HG02870 (cell line): ENCODE data around the gene AUH.

Source experiments
- ATAC-seq: cut with Tn5 transposase; IDR thresholded peaks from one replicate; pipeline ENCODE4 v1.9.1; 2021; ENCODE audit warnings: mild to moderate bottlenecking, moderate library complexity; ENCODE audit not compliant: unreplicated experiment

The AUH gene

GRCh38 chr9:91256235-91256634 is 105.5 kb downstream of the AUH start:
- ATAC-seq, result no peak

GRCh38 chr9:91255327-91255726 is 106.4 kb downstream of the AUH start:
- ATAC-seq, result no peak

GRCh38 chr9:91253488-91253887 is 108.2 kb downstream of the AUH start:
- no peak for ATAC-seq

- ATAC-seq, result no peak
These were observed 113.0 kb downstream of the AUH start for GRCh38 chr9:91248707-91249106.

- ATAC-seq, result no peak
These were observed 114.4 kb downstream of the AUH start for GRCh38 chr9:91247278-91247677.

GRCh38 chr9:91246846-91247245 is 114.9 kb downstream of the AUH start:
- ATAC-seq, result no peak

- ATAC-seq, result no peak
These were observed 116.0 kb downstream of the AUH start for GRCh38 chr9:91245431-91246313.

GRCh38 chr9:91243029-91243428 is 118.7 kb downstream of the AUH start:
- ATAC-seq, result no peak

GRCh38 chr9:91241909-91242308 is 119.8 kb downstream of the AUH start:
- ATAC-seq, result no peak

GRCh38 chr9:91240596-91241165 is 121.0 kb downstream of the AUH start:
- no peak for ATAC-seq

- ATAC-seq, result no peak
These were observed 122.2 kb downstream of the AUH start for GRCh38 chr9:91239367-91240111.

- no peak for ATAC-seq
These were observed 127.2 kb downstream of the AUH start for GRCh38 chr9:91234523-91234922.

GRCh38 chr9:91231619-91232018 is 130.1 kb downstream of the AUH start:
- no peak for ATAC-seq

- ATAC-seq, result no peak
These were observed 138.7 kb downstream of the AUH start for GRCh38 chr9:91223000-91223399.

GRCh38 chr9:91222457-91222856 is 139.3 kb downstream of the AUH start:
- no peak for ATAC-seq

- no peak for ATAC-seq
These were observed 140.4 kb downstream of the AUH start for GRCh38 chr9:91221332-91221731.

GRCh38 chr9:91220491-91221135 is 141.1 kb downstream of the AUH start:
- no peak for ATAC-seq

- no peak for ATAC-seq
These were observed 141.7 kb downstream of the AUH start for GRCh38 chr9:91220021-91220420.

- no peak for ATAC-seq
These were observed 142.2 kb downstream of the AUH start for GRCh38 chr9:91219557-91219956.

GRCh38 chr9:91217388-91217787 is 144.3 kb downstream of the AUH start:
- ATAC-seq, result no peak

- no peak for ATAC-seq
These were observed 146.9 kb downstream of the AUH start for GRCh38 chr9:91214867-91215266.
